PFSK-1 (cell line): ENCODE results near the gene ARHGEF11.

ENCODE experiments used
- FOXP2 ChIP-seq: optimal IDR thresholded peaks from 2 replicates; pipeline ENCODE3; 2011; ENCODE audit warnings: borderline replicate concordance, control low read depth, inconsistent platforms; ENCODE audit not compliant: insufficient read depth; ENCODE audit errors: extremely low read length, extremely low read depth
- POLR2AphosphoS5 ChIP-seq: IDR thresholded peaks from 2 replicates; pipeline ENCODE4 v1.6.1; 2012; ENCODE audit warnings: low read depth, mild to moderate bottlenecking, control low read depth, low read length, moderate library complexity
- REST ChIP-seq, 2 experiments: IDR thresholded peaks; 2 replicates each; pipeline versions ENCODE4 v1.6.1 to v1.8.0; 2011 to 2012; ENCODE audit warnings: low read depth in 2 of 2, low read length in 2 of 2, control low read depth in 1 of 2, inconsistent platforms in 1 of 2, mild to moderate bottlenecking in 1 of 2, moderate library complexity in 1 of 2; ENCODE audit not compliant: insufficient read depth in 1 of 2
- SIN3A ChIP-seq: IDR thresholded peaks from 2 replicates; pipeline ENCODE4 v1.6.1; 2012; ENCODE audit warnings: mild to moderate bottlenecking, low read length, moderate library complexity, borderline replicate concordance; ENCODE audit not compliant: insufficient read depth
- TAF1 ChIP-seq: IDR thresholded peaks from 2 replicates; pipeline ENCODE4 v1.6.1; 2012; ENCODE audit warnings: low read length, control low read depth, borderline replicate concordance; ENCODE audit not compliant: insufficient read depth

The ARHGEF11 gene

GRCh38 chr1:156993426-156994147, 52.0 kb downstream of the ARHGEF11 start:
- no peak for TF ChIP-seq TAF1
- no peak for TF ChIP-seq REST (IDR thresholded peaks at IDR 0.05; ENCODE audit: insufficient read depth in 1 of 2, low read depth in 2 of 2, low read length in 2 of 2)
- TF ChIP-seq POLR2AphosphoS5: no peak
- TF ChIP-seq SIN3A: no peak
- no peak for TF ChIP-seq FOXP2

- TF ChIP-seq FOXP2: no peak
- no peak for TF ChIP-seq TAF1
- no peak for TF ChIP-seq SIN3A
- no peak for TF ChIP-seq REST (IDR thresholded peaks at IDR 0.05; ENCODE audit: insufficient read depth in 1 of 2, low read depth in 2 of 2, low read length in 2 of 2)
- TF ChIP-seq POLR2AphosphoS5: no peak
Measured at GRCh38 chr1:156992215-156992614, 53.3 kb downstream of the ARHGEF11 start.

- TF ChIP-seq TAF1: no peak
- TF ChIP-seq REST (IDR thresholded peaks at IDR 0.05; ENCODE audit: insufficient read depth in 1 of 2, low read depth in 2 of 2, low read length in 2 of 2): no peak
- no peak for TF ChIP-seq FOXP2
- no peak for TF ChIP-seq POLR2AphosphoS5
- TF ChIP-seq SIN3A: no peak
Measured at GRCh38 chr1:156987715-156988114, 57.8 kb downstream of the ARHGEF11 start.

GRCh38 chr1:156980551-156980950, 65.0 kb downstream of the ARHGEF11 start:
- TF ChIP-seq TAF1 (no peak), REST (IDR thresholded peaks at IDR 0.05; ENCODE audit: insufficient read depth in 1 of 2, low read depth in 2 of 2, low read length in 2 of 2) (no peak), SIN3A (no peak), FOXP2 (no peak), POLR2AphosphoS5 (no peak)

GRCh38 chr1:156975084-156975483, 70.5 kb downstream of the ARHGEF11 start:
- no peak for TF ChIP-seq TAF1
